Hepatic stellate cell (primary cell): Measurements from ENCODE around the gene CHN1.

ENCODE experiments used
- DNase-seq: peaks from one replicate; pipeline ENCODE4 v3.0.0; 2011; ENCODE audit warnings: low spot score

CHN1 gene

GRCh38 chr2:174971868-174972781 lies 33.1 kb downstream of the CHN1 start:
- peak; percentile 39 for DNase-seq

GRCh38 chr2:174970092-174970491 lies 35.1 kb downstream of the CHN1 start:
- DNase-seq, result no peak

GRCh38 chr2:174969091-174969734 lies 36.0 kb downstream of the CHN1 start:
- DNase-seq, result no peak

- no peak for DNase-seq
Measured at GRCh38 chr2:174967691-174968260, 37.4 kb downstream of the CHN1 start.

- DNase-seq, result no peak
Measured at GRCh38 chr2:174967086-174967485, 38.1 kb downstream of the CHN1 start.

- no peak for DNase-seq
Measured at GRCh38 chr2:174965992-174966744, 39.0 kb downstream of the CHN1 start.

GRCh38 chr2:174965551-174965950 lies 39.6 kb downstream of the CHN1 start:
- DNase-seq, result no peak

- no peak for DNase-seq
Measured at GRCh38 chr2:174964404-174964803, 40.8 kb downstream of the CHN1 start.

GRCh38 chr2:174963437-174964400 lies 41.5 kb downstream of the CHN1 start:
- DNase-seq, result no peak

GRCh38 chr2:174959787-174960186 lies 45.4 kb downstream of the CHN1 start:
- peak; percentile 17 for DNase-seq

- DNase-seq, result no peak
Measured at GRCh38 chr2:174957050-174957449, 48.1 kb downstream of the CHN1 start.

- no peak for DNase-seq
Measured at GRCh38 chr2:174952607-174953006, 52.6 kb downstream of the CHN1 start.

GRCh38 chr2:174951745-174952144 lies 53.4 kb downstream of the CHN1 start:
- peak; percentile 14 for DNase-seq

- no peak for DNase-seq
Measured at GRCh38 chr2:174949988-174950687, 55.0 kb downstream of the CHN1 start.

- no peak for DNase-seq
Measured at GRCh38 chr2:174945601-174946260, 59.5 kb downstream of the CHN1 start.

- no peak for DNase-seq
Measured at GRCh38 chr2:174939046-174939445, 66.1 kb downstream of the CHN1 start.

GRCh38 chr2:174931724-174932123 lies 73.5 kb downstream of the CHN1 start:
- peak; percentile 12 for DNase-seq

GRCh38 chr2:174929786-174930185 lies 75.4 kb downstream of the CHN1 start:
- DNase-seq, result no peak

- DNase-seq, result no peak
Measured at GRCh38 chr2:174925046-174925784, 80.0 kb downstream of the CHN1 start.
